ENCODE data around the gene PSMB2. TPM values are rescaled to one million over a fixed set of nuclear protein-coding genes. Genes with fewer than 3 reads are reported as not detected.

The PSMB2 gene
- total RNA-seq, 1 donor from 2014 or later, result 85.6 TPM

DNA sequence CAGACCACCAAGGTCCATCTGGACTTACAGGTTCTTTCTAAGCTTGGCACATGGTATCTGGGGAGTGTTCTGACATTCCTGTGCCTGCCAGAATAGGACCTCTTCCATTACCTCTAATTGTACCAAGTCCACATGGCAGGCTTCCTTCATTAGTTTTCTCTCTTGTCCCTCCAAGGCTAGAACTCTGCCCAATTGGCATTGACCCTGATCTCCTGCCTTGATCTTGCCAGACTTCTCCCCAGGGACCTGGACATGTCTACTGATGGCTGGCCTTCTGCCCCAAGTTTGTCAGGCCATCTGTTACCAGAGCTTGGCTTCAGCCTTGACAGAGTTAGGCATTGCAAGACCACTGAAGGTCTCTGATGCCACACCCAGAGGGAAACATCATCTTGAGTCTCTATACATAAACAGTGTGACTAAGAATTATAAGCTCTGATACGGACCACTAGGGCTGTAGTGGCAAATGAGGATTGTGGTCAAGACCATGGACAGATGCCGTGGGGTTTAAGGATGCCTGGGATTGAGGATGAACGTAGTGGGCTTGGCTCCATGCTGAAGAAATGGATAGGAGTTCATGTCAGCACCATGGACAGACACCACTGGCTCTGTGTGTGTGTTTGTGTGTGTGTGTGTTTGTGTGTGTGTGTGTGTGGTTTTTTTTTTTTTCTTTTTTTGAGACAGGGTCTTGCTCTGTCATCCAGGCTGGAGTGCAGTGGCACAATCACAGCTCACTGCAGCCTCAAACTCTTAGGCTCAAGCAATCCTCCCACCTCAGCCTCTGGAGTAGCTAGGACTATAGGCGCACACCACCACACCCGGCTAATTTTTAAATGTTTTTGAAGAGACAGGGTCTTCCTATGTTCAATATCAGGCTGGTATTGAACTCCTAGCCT is 19.5 kb upstream of the PSMB2 start:
- H3K4me3 ChIP-seq (ENCODE audit: low read depth, low read length), result no peak overlapping the region

GRCh38 chr1:35659589-35659988 is 18.3 kb upstream of the PSMB2 start:
- TF ChIP-seq, protein P1, sequence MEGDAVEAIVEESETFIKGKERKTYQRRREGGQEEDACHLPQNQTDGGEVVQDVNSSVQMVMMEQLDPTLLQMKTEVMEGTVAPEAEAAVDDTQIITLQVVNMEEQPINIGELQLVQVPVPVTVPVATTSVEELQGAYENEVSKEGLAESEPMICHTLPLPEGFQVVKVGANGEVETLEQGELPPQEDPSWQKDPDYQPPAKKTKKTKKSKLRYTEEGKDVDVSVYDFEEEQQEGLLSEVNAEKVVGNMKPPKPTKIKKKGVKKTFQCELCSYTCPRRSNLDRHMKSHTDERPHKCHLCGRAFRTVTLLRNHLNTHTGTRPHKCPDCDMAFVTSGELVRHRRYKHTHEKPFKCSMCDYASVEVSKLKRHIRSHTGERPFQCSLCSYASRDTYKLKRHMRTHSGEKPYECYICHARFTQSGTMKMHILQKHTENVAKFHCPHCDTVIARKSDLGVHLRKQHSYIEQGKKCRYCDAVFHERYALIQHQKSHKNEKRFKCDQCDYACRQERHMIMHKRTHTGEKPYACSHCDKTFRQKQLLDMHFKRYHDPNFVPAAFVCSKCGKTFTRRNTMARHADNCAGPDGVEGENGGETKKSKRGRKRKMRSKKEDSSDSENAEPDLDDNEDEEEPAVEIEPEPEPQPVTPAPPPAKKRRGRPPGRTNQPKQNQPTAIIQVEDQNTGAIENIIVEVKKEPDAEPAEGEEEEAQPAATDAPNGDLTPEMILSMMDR (conservative IDR thresholded peaks at IDR 0.05; ENCODE audit: low read depth, low read length), result no peak
- DNase-seq (ENCODE audit: low read depth), result no peak
- no peak overlapping the region for H3K4me3 ChIP-seq (ENCODE audit: low read depth, low read length)

More for the DNA sequence above, 19.5 kb upstream of the PSMB2 start:
- no peak for DNase-seq (ENCODE audit: low read depth)
- TF ChIP-seq, protein P1 (conservative IDR thresholded peaks at IDR 0.05; ENCODE audit: low read depth, low read length), result no peak

GRCh38 chr1:35657851-35658250 is 16.5 kb upstream of the PSMB2 start:
- TF ChIP-seq, protein P1 (conservative IDR thresholded peaks at IDR 0.05; ENCODE audit: low read depth, low read length), result no peak
- H3K4me3 ChIP-seq (ENCODE audit: low read depth, low read length), result no peak overlapping the region
- no peak for DNase-seq (ENCODE audit: low read depth)

GRCh38 chr1:35656863-35657232 is 15.5 kb upstream of the PSMB2 start:
- TF ChIP-seq, protein P1 (conservative IDR thresholded peaks at IDR 0.05; ENCODE audit: low read depth, low read length), result no peak
- DNase-seq (ENCODE audit: low read depth), result no peak
- H3K4me3 ChIP-seq (ENCODE audit: low read depth, low read length), result no peak overlapping the region

DNA sequence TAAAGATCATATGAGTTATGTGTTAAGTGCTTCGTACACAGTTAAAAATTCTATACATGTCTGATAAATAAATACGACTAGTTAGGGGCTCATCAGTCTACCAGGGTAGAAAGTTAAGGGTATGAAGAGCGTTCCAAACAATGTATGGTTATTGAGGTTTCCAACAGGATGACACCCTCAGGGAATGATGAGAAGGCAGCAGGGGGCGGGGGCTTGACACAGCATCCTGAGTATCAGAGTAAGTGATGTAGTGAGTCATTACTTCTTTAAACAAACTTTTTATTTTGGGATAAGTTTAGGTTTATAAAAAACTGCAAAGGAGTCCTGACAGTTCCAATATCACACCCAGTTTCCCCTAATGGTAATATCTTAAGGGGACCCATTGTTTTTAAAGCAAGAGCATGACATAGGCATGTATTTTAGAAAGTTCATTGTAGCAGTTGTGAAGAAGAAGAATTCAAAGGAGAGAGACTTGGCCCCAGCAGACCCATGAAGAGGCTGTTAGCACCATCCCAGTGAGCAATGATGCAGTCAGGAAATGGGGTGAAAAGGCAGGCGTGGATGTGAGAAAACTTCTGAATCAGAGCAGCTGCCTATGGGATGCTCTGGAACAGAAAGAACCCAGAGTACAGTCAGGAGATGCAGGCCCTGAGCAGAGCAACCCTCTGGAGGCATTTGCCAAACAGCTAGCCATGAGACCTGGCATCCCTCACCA is 15.0 kb upstream of the PSMB2 start:
- H3K4me3 ChIP-seq (ENCODE audit: low read depth, low read length), result no peak overlapping the region
- TF ChIP-seq, protein P1 (conservative IDR thresholded peaks at IDR 0.05; ENCODE audit: low read depth, low read length), result no peak
- no peak for DNase-seq (ENCODE audit: low read depth)

DNA sequence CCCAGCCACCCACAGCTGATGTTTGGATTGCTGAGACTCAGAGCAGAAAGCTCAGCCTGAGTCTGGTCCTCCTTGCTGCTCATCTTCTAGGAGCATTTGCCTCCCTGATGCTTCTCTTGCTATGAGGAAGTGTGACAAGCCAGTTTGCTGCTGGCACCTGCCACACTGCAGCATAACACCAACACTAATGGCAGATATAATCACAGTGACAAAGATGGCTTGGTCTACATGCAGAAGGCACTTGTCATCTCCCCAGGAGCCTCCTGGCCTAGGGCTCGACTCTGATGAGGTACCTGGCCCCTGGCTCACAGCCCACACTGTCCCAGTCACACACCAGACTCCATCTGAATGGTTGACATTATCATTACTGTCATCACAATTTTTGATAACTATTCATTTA is 13.9 kb upstream of the PSMB2 start:
- DNase-seq (ENCODE audit: low read depth), result no peak
- H3K4me3 ChIP-seq (ENCODE audit: low read depth, low read length), result no peak overlapping the region
- TF ChIP-seq, protein P1 (conservative IDR thresholded peaks at IDR 0.05; ENCODE audit: low read depth, low read length), result no peak

Data from epithelial cell of proximal tubule (primary cell).